Naive thymus-derived CD4-positive, alpha-beta T cell (primary cell): ENCODE results near the gene TM9SF4. TPM values are rescaled to one million over a fixed set of nuclear protein-coding genes. Genes with fewer than 3 reads are reported as not detected.

Experiments used
- ATAC-seq: fragments of 150-1000 bp; cut with Tn5 transposase; 2 replicates; pipeline ENCODE4 v1.10.0; 2021; ENCODE audit warnings: mild to moderate bottlenecking, moderate library complexity
- CTCF ChIA-PET: fragments of 350-600 bp; sonication (Branson Sonifier 250); formaldehyde crosslinking; loops from one replicate; lab custom pipeline; 2021; ENCODE audit warnings: antibody characterized with exemption; lab: Charles Lee
- POLR2A ChIA-PET: fragments of 350-600 bp; sonication (Branson Sonifier 250); formaldehyde crosslinking; loops from one replicate; lab custom pipeline; 2021; ENCODE audit warnings: antibody characterized with exemption, inconsistent platforms; lab: Charles Lee
- DNase-seq, 9 donors: peaks; one replicate each; pipeline versions ENCODE4 v3.0.0 to v3.0.0-alpha.2; 2020 to 2022; ENCODE audit warnings: mixed read lengths in 1 of 9
- H3K27ac ChIP-seq: one replicate; pipeline ENCODE4 v1.7.0; 2013; ENCODE audit warnings: mild to moderate bottlenecking, low read depth, low read length, moderate library complexity
- H3K27me3 ChIP-seq, 2 donors: one replicate each; pipeline ENCODE4 v1.7.0; 2013; ENCODE audit warnings: low read length in 2 of 2, mild to moderate bottlenecking in 2 of 2, moderate library complexity in 2 of 2; ENCODE audit not compliant: control insufficient read depth in 2 of 2, insufficient read depth in 2 of 2
- H3K36me3 ChIP-seq, 3 experiments: 1 replicate in 2 of 3; 2 replicates in 1 of 3; pipeline ENCODE4 v1.7.0; 2013; ENCODE audit warnings: low read length in 3 of 3, mild to moderate bottlenecking in 3 of 3, moderate library complexity in 1 of 3; ENCODE audit not compliant: insufficient read depth in 3 of 3, control insufficient read depth in 2 of 3
- H3K4me1 ChIP-seq, 2 donors: one replicate each; pipeline ENCODE4 v1.7.0; 2013; ENCODE audit warnings: low read length in 2 of 2, mild to moderate bottlenecking in 2 of 2, moderate library complexity in 1 of 2; ENCODE audit not compliant: control insufficient read depth in 2 of 2, insufficient read depth in 2 of 2
- H3K4me3 ChIP-seq: 2 replicates; pipeline ENCODE4 v1.7.0; 2013; ENCODE audit warnings: mild to moderate bottlenecking, low read length
- H3K9me3 ChIP-seq, 3 experiments: 1 replicate in 2 of 3; 2 replicates in 1 of 3; pipeline ENCODE4 v1.7.0; 2013; ENCODE audit warnings: low read length in 3 of 3; ENCODE audit not compliant: control insufficient read depth in 2 of 3
- H3K27ac Mint-ChIP-seq, 9 donors: one replicate each; pipeline ENCODE4 v1.8.0; 2020 to 2022; ENCODE audit warnings: mixed read lengths in 9 of 9, mild to moderate bottlenecking in 8 of 9, moderate library complexity in 5 of 9, inconsistent platforms in 2 of 9
- H3K27me3 Mint-ChIP-seq, 5 donors: one replicate each; pipeline ENCODE4 v1.8.0; 2021 to 2022; ENCODE audit warnings: mixed read lengths in 5 of 5, mild to moderate bottlenecking in 1 of 5
- H3K36me3 Mint-ChIP-seq, 5 donors: one replicate each; pipeline ENCODE4 v1.8.0; 2020 to 2022; ENCODE audit warnings: mixed read lengths in 5 of 5, mild to moderate bottlenecking in 3 of 5, inconsistent platforms in 1 of 5
- H3K4me1 Mint-ChIP-seq, 7 donors: one replicate each; pipeline ENCODE4 v1.8.0; 2020 to 2022; ENCODE audit warnings: mixed read lengths in 7 of 7, mild to moderate bottlenecking in 3 of 7, inconsistent platforms in 1 of 7
- H3K4me3 Mint-ChIP-seq, 10 donors: one replicate each; pipeline ENCODE4 v1.8.0; 2020 to 2022; ENCODE audit warnings: mild to moderate bottlenecking in 10 of 10, mixed read lengths in 10 of 10, moderate library complexity in 6 of 10, inconsistent platforms in 2 of 10
- H3K9me3 Mint-ChIP-seq, 11 donors: one replicate each; pipeline ENCODE4 v1.8.0; 2020 to 2022; ENCODE audit warnings: mixed read lengths in 11 of 11, mild to moderate bottlenecking in 4 of 11, inconsistent platforms in 1 of 11, moderate library complexity in 1 of 11
- intact Hi-C, 2 donors: fragments of 100-400 bp; cut with micrococcal nuclease; formaldehyde crosslinking; loops; one replicate each; pipeline ENCODE4 v1.15.1; 2023
- polyA plus RNA-seq, 2 donors: library from polyadenylated mRNA; unstranded; fragments of 300-500 nt; fragmentation: Illumina TruSeq; gene quantifications; one replicate each; pipeline ENCODE4 v1.2.3, GENCODE V29; 2021
- total RNA-seq, 6 experiments: library from RNA in 5 of 6; stranded (reverse) in 5 of 6; gene quantifications; 1 replicate in 5 of 6; 2 replicates in 1 of 6; pipeline ENCODE4 v1.2.3 and lab custom pipeline; 2021 to 2026

Gene TM9SF4
- total and polyA plus RNA-seq, 7 experiments from 2014 or later, result 31.2 to 61.0 (median 41.5) TPM

DNA sequence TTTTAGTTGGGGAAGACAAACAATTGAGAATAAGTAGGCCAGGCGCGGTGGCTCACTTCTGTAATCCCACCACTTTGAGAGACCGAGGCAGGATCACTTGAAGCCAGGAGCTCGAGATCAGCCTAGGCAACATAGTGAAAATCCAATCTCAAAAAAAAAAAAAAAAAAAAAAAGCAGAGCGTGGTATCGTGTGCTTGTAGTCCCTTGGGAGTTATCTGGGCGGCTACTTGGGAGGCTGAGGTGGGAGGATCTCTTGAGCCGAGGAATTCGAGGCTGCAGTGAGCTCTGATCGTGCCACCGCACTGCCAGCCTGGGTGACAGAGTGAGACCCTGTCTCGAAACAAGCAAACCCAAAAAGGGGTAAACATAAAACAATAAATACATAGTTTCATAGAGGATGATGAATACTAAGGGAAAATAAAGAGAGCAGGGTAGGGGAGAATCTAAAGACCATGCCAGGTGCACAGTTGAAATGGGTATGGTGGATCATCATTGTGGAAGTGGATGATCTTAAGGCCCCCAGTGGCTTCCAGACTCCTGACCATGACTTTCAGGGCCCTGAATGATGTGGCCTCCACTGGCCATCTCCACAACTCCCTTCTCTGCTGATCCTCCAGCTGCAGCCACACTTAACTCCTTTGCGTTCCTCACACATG lies 99.1 kb downstream of the TM9SF4 start:
- peak overlapping the region; percentile 91 for H3K27ac ChIP-seq
- Mint-ChIP-seq H3K9me3 (peaks cover 0 to 2% (median 0%) of the 10 kb centered on the region in 11 donors), H3K36me3 (peaks cover 3 to 14% (median 10%) of the 10 kb centered on the region in 5 donors), H3K4me3 (peak overlapping the region; percentile 85 to 100 (median 88)), H3K4me1 (peaks cover 61 to 76% (median 69%) of the 10 kb centered on the region in 7 donors), H3K27ac (peak overlapping the region; percentile 56 to 95 (median 84)), H3K27me3 (no peaks in the 10 kb centered on the region)
- no peaks in the 10 kb centered on the region for H3K27me3 ChIP-seq
- H3K4me1 ChIP-seq, result peaks cover 23 to 31% of the 10 kb centered on the region in 2 donors
- peaks cover 0 to 24% (median 8%) of the 10 kb centered on the region in 3 experiments for H3K36me3 ChIP-seq
- intact Hi-C loops, result loop anchor here in 1 of 2 donors (10.0 kb wide), 1 partner anchor 526 kb away; no protein-coding TSS in a partner anchor
- POLR2A ChIA-PET, result no interaction called here
- H3K9me3 ChIP-seq, result no peaks in the 10 kb centered on the region
- CTCF ChIA-PET, result interaction anchor here (1.1 kb wide), 1 partner anchor 25 kb away, joined by 3 read pairs; no protein-coding TSS in a partner anchor
- ATAC-seq, result no peak
- peak overlapping the region; percentile 94 for H3K4me3 ChIP-seq
- DNase-seq, result no peak

DNA sequence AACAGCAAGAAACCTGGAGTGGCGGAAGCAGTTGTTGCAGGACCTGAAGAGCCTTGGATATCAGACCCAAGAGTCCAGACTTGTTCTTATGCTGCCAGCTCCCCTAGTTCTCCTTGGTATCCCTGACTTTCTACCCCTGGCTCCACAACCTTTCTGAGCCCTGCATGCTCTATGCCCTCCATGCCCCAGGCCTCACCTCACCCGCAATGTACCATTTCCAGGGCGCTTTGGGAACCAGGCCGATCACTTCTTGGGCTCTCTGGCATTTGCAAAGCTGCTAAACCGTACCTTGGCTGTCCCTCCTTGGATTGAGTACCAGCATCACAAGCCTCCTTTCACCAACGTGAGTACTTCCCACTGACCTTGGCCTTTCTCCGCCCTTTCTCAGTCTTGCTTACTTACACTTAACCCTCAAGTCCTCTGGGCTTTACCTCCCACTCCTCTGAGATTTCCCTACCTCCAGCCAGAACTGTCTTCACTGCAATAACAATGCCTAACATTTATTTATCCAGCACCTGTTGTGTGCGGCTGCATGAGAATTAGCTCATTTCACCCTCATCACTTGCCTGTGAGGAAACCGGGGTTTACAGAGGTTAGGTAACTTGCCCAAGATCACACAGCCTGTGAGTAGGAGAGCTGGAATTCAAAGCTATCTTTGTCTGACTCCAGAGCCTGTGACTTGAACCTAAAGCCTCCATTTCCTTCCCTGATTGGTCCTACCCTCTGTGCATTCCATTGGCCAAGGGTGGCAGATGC lies 100.5 kb downstream of the TM9SF4 start:
- Mint-ChIP-seq H3K4me3 (peak overlapping the region in 9 of 10 donors; percentile 7 to 100 (median 40)), H3K9me3 (peaks cover 0 to 2% (median 0%) of the 10 kb centered on the region in 11 donors), H3K27ac (peak overlapping the region in 7 of 9 donors; percentile 32 to 95 (median 71)), H3K27me3 (no peaks in the 10 kb centered on the region), H3K4me1 (peaks cover 49 to 62% (median 55%) of the 10 kb centered on the region in 7 donors), H3K36me3 (peaks cover 3 to 14% (median 10%) of the 10 kb centered on the region in 5 donors)
- no peak for DNase-seq
- Histone ChIP-seq H3K27ac (no peak overlapping the region), H3K9me3 (no peaks in the 10 kb centered on the region), H3K4me3 (no peak overlapping the region), H3K4me1 (peaks cover 17 to 25% of the 10 kb centered on the region in 2 donors), H3K36me3 (peaks cover 6 to 34% (median 8%) of the 10 kb centered on the region in 3 experiments), H3K27me3 (no peaks in the 10 kb centered on the region)
- ChIA-PET POLR2A (interaction anchor here (1.0 kb wide), 1 partner anchor 143 kb away, joined by 4 read pairs; no protein-coding TSS in a partner anchor), CTCF (interaction anchor here (1.1 kb wide), 1 partner anchor 24 kb away, joined by 3 read pairs; no protein-coding TSS in a partner anchor)
- intact Hi-C loops, result loop anchor here in 1 of 2 donors (10.0 kb wide), 1 partner anchor 525 kb away; no protein-coding TSS in a partner anchor
- ATAC-seq, result no peak

DNA sequence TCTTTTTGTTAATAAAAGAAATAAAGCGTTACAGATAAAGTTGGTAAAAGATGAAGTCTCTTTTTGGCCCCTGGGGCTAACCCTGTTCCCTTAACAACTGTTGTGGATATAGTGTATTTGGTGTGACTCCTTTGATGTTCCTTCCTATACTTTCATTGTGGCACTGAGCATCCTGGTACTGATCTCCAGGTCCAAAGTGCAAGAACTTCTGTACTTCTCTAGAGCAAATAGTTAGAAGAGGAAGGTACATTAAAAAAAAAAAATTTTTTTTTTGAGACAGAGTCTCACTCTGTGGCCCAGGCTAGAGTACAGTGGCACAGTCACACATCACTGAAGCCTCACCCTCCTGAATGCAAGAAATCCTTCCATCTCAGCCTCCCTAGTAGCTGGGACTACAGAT lies 104.4 kb downstream of the TM9SF4 start:
- Histone ChIP-seq H3K4me3 (no peak overlapping the region), H3K9me3 (no peaks in the 10 kb centered on the region), H3K4me1 (no peaks in the 10 kb centered on the region), H3K36me3 (peaks cover 16 to 64% (median 16%) of the 10 kb centered on the region in 3 experiments), H3K27ac (no peak overlapping the region), H3K27me3 (no peaks in the 10 kb centered on the region)
- Mint-ChIP-seq H3K9me3 (no peaks in the 10 kb centered on the region), H3K27ac (no peak overlapping the region), H3K4me1 (peaks cover 23 to 32% (median 29%) of the 10 kb centered on the region in 7 donors), H3K4me3 (no peak overlapping the region), H3K27me3 (no peaks in the 10 kb centered on the region), H3K36me3 (peaks cover 4 to 49% (median 16%) of the 10 kb centered on the region in 5 donors)
- POLR2A ChIA-PET, result interaction anchor here (0.6 kb wide), 2 partner anchors 28 to 293 kb away, joined by 4 to 6 read pairs; no protein-coding TSS in a partner anchor
- CTCF ChIA-PET, result interaction anchor here (0.6 kb wide), 1 partner anchor 52 kb away, joined by 3 read pairs; no protein-coding TSS in a partner anchor
- DNase-seq (no peak), ATAC-seq (no peak)
- intact Hi-C loops, result no loop called here

DNA sequence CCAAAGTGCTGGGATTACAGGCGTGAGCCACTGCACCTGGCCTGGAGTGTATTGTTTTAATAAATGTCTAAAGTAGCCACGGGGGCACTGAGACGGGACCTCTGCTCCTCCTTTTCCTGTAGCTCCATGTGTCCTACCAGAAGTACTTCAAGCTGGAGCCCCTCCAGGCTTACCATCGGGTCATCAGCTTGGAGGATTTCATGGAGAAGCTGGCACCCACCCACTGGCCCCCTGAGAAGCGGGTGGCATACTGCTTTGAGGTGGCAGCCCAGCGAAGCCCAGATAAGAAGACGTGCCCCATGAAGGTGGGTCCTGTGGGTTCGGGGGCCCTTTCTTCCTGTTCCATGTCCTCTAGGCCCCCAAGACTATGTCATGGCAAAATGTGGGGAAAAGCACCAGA lies 105.6 kb downstream of the TM9SF4 start:
- no peaks in the 10 kb centered on the region for H3K27me3 ChIP-seq
- ChIA-PET POLR2A (no interaction called here), CTCF (no interaction called here)
- intact Hi-C loops, result no loop called here
- no peaks in the 10 kb centered on the region for H3K9me3 Mint-ChIP-seq
- H3K27ac Mint-ChIP-seq, result no peak overlapping the region
- ATAC-seq (no peak), DNase-seq (no peak)
- peaks cover 16 to 68% (median 16%) of the 10 kb centered on the region in 3 experiments for H3K36me3 ChIP-seq
- H3K27me3 Mint-ChIP-seq, result no peaks in the 10 kb centered on the region
- no peaks in the 10 kb centered on the region for H3K4me1 ChIP-seq
- no peaks in the 10 kb centered on the region for H3K9me3 ChIP-seq
- peaks cover 5 to 59% (median 20%) of the 10 kb centered on the region in 5 donors for H3K36me3 Mint-ChIP-seq
- peaks cover 15 to 28% (median 18%) of the 10 kb centered on the region in 7 donors for H3K4me1 Mint-ChIP-seq
- H3K4me3 Mint-ChIP-seq, result no peak overlapping the region
- no peak overlapping the region for H3K27ac ChIP-seq
- no peak overlapping the region for H3K4me3 ChIP-seq

DNA sequence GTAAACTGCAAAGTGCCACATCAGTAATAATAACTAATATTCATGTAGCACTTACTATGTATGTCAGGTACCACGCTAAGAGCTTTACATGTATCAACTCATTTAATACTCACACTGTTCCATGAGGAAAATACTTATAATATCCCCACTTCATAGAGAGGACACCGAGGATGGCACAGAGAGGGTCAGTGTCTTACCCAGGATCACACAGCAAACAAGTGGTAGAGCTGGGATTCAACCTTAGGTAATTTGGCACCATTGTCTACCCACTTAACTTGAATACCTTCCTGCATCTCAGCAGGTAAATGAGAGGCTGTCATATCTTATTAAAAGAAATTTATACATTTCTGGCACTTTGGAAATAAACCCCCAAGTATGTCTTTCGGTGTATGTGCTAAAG lies 106.2 kb downstream of the TM9SF4 start:
- Histone ChIP-seq H3K27ac (no peak overlapping the region), H3K4me1 (no peaks in the 10 kb centered on the region), H3K9me3 (no peaks in the 10 kb centered on the region), H3K4me3 (no peak overlapping the region), H3K27me3 (no peaks in the 10 kb centered on the region), H3K36me3 (peaks cover 16 to 70% (median 16%) of the 10 kb centered on the region in 3 experiments)
- no peak for DNase-seq
- no peaks in the 10 kb centered on the region for H3K9me3 Mint-ChIP-seq
- H3K4me1 Mint-ChIP-seq, result peaks cover 10 to 22% (median 13%) of the 10 kb centered on the region in 7 donors
- CTCF ChIA-PET, result no interaction called here
- no peak for ATAC-seq
- intact Hi-C loops, result no loop called here
- no peaks in the 10 kb centered on the region for H3K27me3 Mint-ChIP-seq
- H3K36me3 Mint-ChIP-seq, result peaks cover 5 to 58% (median 20%) of the 10 kb centered on the region in 5 donors
- no peak overlapping the region for H3K4me3 Mint-ChIP-seq
- POLR2A ChIA-PET, result interaction anchor here (0.6 to 1.6 kb wide), 2 partner anchors 27 to 1186 kb away, joined by 3 to 4 read pairs; partner anchors contain the start of gene CDK5RAP1
- H3K27ac Mint-ChIP-seq, result no peak overlapping the region
